NCI-H146 treated with DMSO at 0.1 percent for 48 hours (cell line): Measurements from ENCODE around the gene FOXP1.

Experiments used
- DNase-seq: peaks from one replicate; lab custom pipeline; 2025; ENCODE audit not compliant: unreplicated experiment; lab: John Stamatoyannopoulos, UW

Gene FOXP1

GRCh38 chr3:71583566-71584393 is at the start of gene FOXP1:
TSS of gene FOXP1 (minus strand) at chr3:71583728. CDS start at chr3:71198381, 385,347 bp downstream.
- DNase-seq: peak; percentile 17

GRCh38 chr3:71629711-71630110 is 46.2 kb upstream of the FOXP1 start:
- DNase-seq: no peak

- no peak for DNase-seq
Observed at GRCh38 chr3:71629289-71629688, 45.8 kb upstream of the FOXP1 start.

- DNase-seq: no peak
Observed at GRCh38 chr3:71628522-71628921, 45.0 kb upstream of the FOXP1 start.

GRCh38 chr3:71625676-71626075 is 42.1 kb upstream of the FOXP1 start:
- no peak for DNase-seq

GRCh38 chr3:71621825-71622537 is 38.5 kb upstream of the FOXP1 start:
- DNase-seq: no peak

GRCh38 chr3:71618538-71618937 is 35.0 kb upstream of the FOXP1 start:
- no peak for DNase-seq

- DNase-seq: no peak
Observed at GRCh38 chr3:71616571-71617021, 33.1 kb upstream of the FOXP1 start.

GRCh38 chr3:71614869-71615268 is 31.3 kb upstream of the FOXP1 start:
- DNase-seq: no peak

GRCh38 chr3:71614426-71614825 is 30.9 kb upstream of the FOXP1 start:
- no peak for DNase-seq

- DNase-seq: no peak
Observed at GRCh38 chr3:71611099-71611498, 27.6 kb upstream of the FOXP1 start.

- no peak for DNase-seq
Observed at GRCh38 chr3:71607364-71607763, 23.8 kb upstream of the FOXP1 start.

GRCh38 chr3:71606582-71606981 is 23.1 kb upstream of the FOXP1 start:
- DNase-seq: no peak

- DNase-seq: no peak
Observed at GRCh38 chr3:71602256-71602655, 18.7 kb upstream of the FOXP1 start.

- DNase-seq: no peak
Observed at GRCh38 chr3:71601811-71602210, 18.3 kb upstream of the FOXP1 start.

- no peak for DNase-seq
Observed at GRCh38 chr3:71600646-71601288, 17.2 kb upstream of the FOXP1 start.

- DNase-seq: no peak
Observed at GRCh38 chr3:71599416-71599815, 15.9 kb upstream of the FOXP1 start.

GRCh38 chr3:71598292-71598691 is 14.8 kb upstream of the FOXP1 start:
- no peak for DNase-seq

GRCh38 chr3:71597286-71597685 is 13.8 kb upstream of the FOXP1 start:
- DNase-seq: no peak

GRCh38 chr3:71593106-71593505 is 9.6 kb upstream of the FOXP1 start:
- DNase-seq: no peak

- no peak for DNase-seq
Observed at GRCh38 chr3:71591101-71591500, 7.6 kb upstream of the FOXP1 start.

GRCh38 chr3:71589132-71589531 is 5.6 kb upstream of the FOXP1 start:
- DNase-seq: peak; percentile 23
